ENCODE data around the gene SIRPG.
"Not testable (repeated sequence)": the region's sequence is repeated elsewhere in the genome, so short reads cannot be mapped to it uniquely, and the experiment has no call there.

The SIRPG gene

GRCh38 chr20:1637226-1637625, 20.4 kb downstream of the SIRPG start:
- in situ Hi-C loops (cut with MboI; ENCODE audit: low sequenced_read_pairs), result no loop called here

- in situ Hi-C loops (cut with MboI; ENCODE audit: low sequenced_read_pairs), result no loop called here
Measured at GRCh38 chr20:1636621-1637020, 21.0 kb downstream of the SIRPG start.

GRCh38 chr20:1635291-1635979, 22.1 kb downstream of the SIRPG start:
- in situ Hi-C loops (cut with MboI; ENCODE audit: low sequenced_read_pairs), result no loop called here

- in situ Hi-C loops (cut with MboI; ENCODE audit: low sequenced_read_pairs), result no loop called here
Measured at GRCh38 chr20:1633535-1633934, 24.0 kb downstream of the SIRPG start.

- in situ Hi-C loops (cut with MboI; ENCODE audit: low sequenced_read_pairs), result no loop called here
Measured at GRCh38 chr20:1632178-1632577, 25.4 kb downstream of the SIRPG start.

GRCh38 chr20:1631309-1632151, 26.0 kb downstream of the SIRPG start:
- in situ Hi-C loops (cut with MboI; ENCODE audit: low sequenced_read_pairs), result no loop called here

GRCh38 chr20:1630186-1630585, 27.4 kb downstream of the SIRPG start:
- in situ Hi-C loops (cut with MboI; ENCODE audit: low sequenced_read_pairs), result no loop called here

GRCh38 chr20:1629321-1629720, 28.3 kb downstream of the SIRPG start:
- in situ Hi-C loops (cut with MboI; ENCODE audit: low sequenced_read_pairs), result no loop called here

GRCh38 chr20:1628621-1629020, 29.0 kb downstream of the SIRPG start:
- in situ Hi-C loops (cut with MboI; ENCODE audit: low sequenced_read_pairs), result no loop called here

- in situ Hi-C loops (cut with MboI; ENCODE audit: low sequenced_read_pairs), result no loop called here
Measured at GRCh38 chr20:1627200-1627550, 30.4 kb downstream of the SIRPG start.

- in situ Hi-C loops (cut with MboI; ENCODE audit: low sequenced_read_pairs), result no loop called here
Measured at GRCh38 chr20:1626528-1627199, 30.9 kb downstream of the SIRPG start.

GRCh38 chr20:1625083-1625690, 32.4 kb downstream of the SIRPG start:
- in situ Hi-C loops (cut with MboI; ENCODE audit: low sequenced_read_pairs), result no loop called here

- in situ Hi-C loops (cut with MboI; ENCODE audit: low sequenced_read_pairs), result no loop called here
Measured at GRCh38 chr20:1623501-1624205, 33.9 kb downstream of the SIRPG start.

GRCh38 chr20:1622450-1622849, 35.1 kb downstream of the SIRPG start:
- in situ Hi-C loops (cut with MboI; ENCODE audit: low sequenced_read_pairs), result no loop called here

- in situ Hi-C loops (cut with MboI; ENCODE audit: low sequenced_read_pairs), result no loop called here
Measured at GRCh38 chr20:1621316-1621715, 36.3 kb downstream of the SIRPG start.

GRCh38 chr20:1619861-1620444, 37.6 kb downstream of the SIRPG start, which contains the start of gene SIRPB1:
Gene SIRPB1 (minus strand): TSS chr20:1620009. CDS start chr20:1619944, 65 bp downstream.
- in situ Hi-C loops (cut with MboI; ENCODE audit: low sequenced_read_pairs), result no loop called here

- in situ Hi-C loops (cut with MboI; ENCODE audit: low sequenced_read_pairs), result no loop called here
Measured at GRCh38 chr20:1618954-1619540, 38.5 kb downstream of the SIRPG start.

- in situ Hi-C loops (cut with MboI; ENCODE audit: low sequenced_read_pairs), result no loop called here
Measured at GRCh38 chr20:1618479-1618878, 39.1 kb downstream of the SIRPG start.

- in situ Hi-C loops (cut with MboI; ENCODE audit: low sequenced_read_pairs), result no loop called here
Measured at GRCh38 chr20:1616858-1617434, 40.6 kb downstream of the SIRPG start.

- in situ Hi-C loops (cut with MboI; ENCODE audit: low sequenced_read_pairs), result not testable (repeated sequence)
Measured at GRCh38 chr20:1610404-1610803, 47.2 kb downstream of the SIRPG start.
